Measurements from ENCODE around the gene NCOA3. TPM values are rescaled to one million over a fixed set of nuclear protein-coding genes. Genes with fewer than 3 reads are reported as not detected.

NCOA3 gene
- polyA plus RNA-seq, 1 donor = 16.4 TPM

GRCh38 chr20:47635256-47635655, 133.6 kb downstream of the NCOA3 start:
- H3K27me3 ChIP-seq (ENCODE audit: control insufficient read depth, insufficient read depth, low read length) = no peaks in the 10 kb centered on the region
- no CpG with 5 or more reads among the region's 4 CpGs for WGBS (ENCODE audit: insufficient coverage, low lambda C conversion rate)
- no peaks in the 10 kb centered on the region for H3K4me1 ChIP-seq (ENCODE audit: control insufficient read depth, insufficient read depth, low read length)
- H3K9me3 ChIP-seq (ENCODE audit: control insufficient read depth, low read depth, low read length) = no peaks in the 10 kb centered on the region
- peaks cover 50% of the 10 kb centered on the region for H3K36me3 ChIP-seq (ENCODE audit: control insufficient read depth, insufficient read depth, low read length)
- DNase-seq = no peak
- H3K27ac ChIP-seq (ENCODE audit: low read length) = no peak overlapping the region
- no peak overlapping the region for H3K4me3 ChIP-seq (ENCODE audit: low read length)

GRCh38 chr20:47638851-47639250, 137.2 kb downstream of the NCOA3 start:
- H3K27me3 ChIP-seq (ENCODE audit: control insufficient read depth, insufficient read depth, low read length) = no peaks in the 10 kb centered on the region
- 65% methylated on average over 2 of the region's 4 CpGs for WGBS (ENCODE audit: insufficient coverage, low lambda C conversion rate)
- H3K36me3 ChIP-seq (ENCODE audit: control insufficient read depth, insufficient read depth, low read length) = peaks cover 53% of the 10 kb centered on the region
- no peaks in the 10 kb centered on the region for H3K4me1 ChIP-seq (ENCODE audit: control insufficient read depth, insufficient read depth, low read length)
- H3K27ac ChIP-seq (ENCODE audit: low read length) = no peak overlapping the region
- no peak for DNase-seq
- no peaks in the 10 kb centered on the region for H3K9me3 ChIP-seq (ENCODE audit: control insufficient read depth, low read depth, low read length)
- no peak overlapping the region for H3K4me3 ChIP-seq (ENCODE audit: low read length)

- no peak overlapping the region for H3K4me3 ChIP-seq (ENCODE audit: low read length)
- no peak for DNase-seq
- H3K27ac ChIP-seq (ENCODE audit: low read length) = no peak overlapping the region
- no peaks in the 10 kb centered on the region for H3K4me1 ChIP-seq (ENCODE audit: control insufficient read depth, insufficient read depth, low read length)
- H3K36me3 ChIP-seq (ENCODE audit: control insufficient read depth, insufficient read depth, low read length) = peaks cover 56% of the 10 kb centered on the region
- no CpG with 5 or more reads among the region's 4 CpGs for WGBS (ENCODE audit: insufficient coverage, low lambda C conversion rate)
- no peaks in the 10 kb centered on the region for H3K9me3 ChIP-seq (ENCODE audit: control insufficient read depth, low read depth, low read length)
- H3K27me3 ChIP-seq (ENCODE audit: control insufficient read depth, insufficient read depth, low read length) = no peaks in the 10 kb centered on the region
Observed at GRCh38 chr20:47642118-47642517, 140.4 kb downstream of the NCOA3 start.

- H3K36me3 ChIP-seq (ENCODE audit: control insufficient read depth, insufficient read depth, low read length) = peaks cover 55% of the 10 kb centered on the region
- no peak for DNase-seq
- H3K27me3 ChIP-seq (ENCODE audit: control insufficient read depth, insufficient read depth, low read length) = no peaks in the 10 kb centered on the region
- no peaks in the 10 kb centered on the region for H3K4me1 ChIP-seq (ENCODE audit: control insufficient read depth, insufficient read depth, low read length)
- H3K27ac ChIP-seq (ENCODE audit: low read length) = no peak overlapping the region
- 57% methylated on average over 1 of the region's 4 CpGs for WGBS (ENCODE audit: insufficient coverage, low lambda C conversion rate)
- H3K9me3 ChIP-seq (ENCODE audit: control insufficient read depth, low read depth, low read length) = no peaks in the 10 kb centered on the region
- H3K4me3 ChIP-seq (ENCODE audit: low read length) = no peak overlapping the region
Observed at GRCh38 chr20:47642624-47643023, 140.9 kb downstream of the NCOA3 start.

DNA sequence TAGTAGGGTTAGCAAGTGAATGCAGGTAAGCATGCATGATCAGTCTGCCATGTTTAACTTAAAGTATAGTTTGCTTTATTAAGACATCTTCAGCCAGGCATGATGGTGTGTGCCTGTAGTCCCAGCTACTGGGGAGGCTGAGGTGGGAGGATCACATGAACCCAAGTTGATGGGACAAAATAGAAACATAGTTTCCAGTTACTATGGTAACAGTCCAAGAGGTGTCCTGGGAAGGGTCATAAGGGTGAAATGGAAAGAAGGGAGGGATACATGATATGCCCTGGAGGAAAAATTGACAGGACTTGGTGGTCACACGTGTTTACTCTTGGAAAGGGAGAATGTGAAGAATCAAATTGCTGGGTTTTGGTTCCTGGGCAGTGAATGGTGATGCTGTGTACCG, 143.9 kb downstream of the NCOA3 start:
- Histone ChIP-seq H3K4me1 (ENCODE audit: control insufficient read depth, insufficient read depth, low read length) (no peaks in the 10 kb centered on the region), H3K4me3 (ENCODE audit: low read length) (no peak overlapping the region), H3K36me3 (ENCODE audit: control insufficient read depth, insufficient read depth, low read length) (peaks cover 45% of the 10 kb centered on the region), H3K9me3 (ENCODE audit: control insufficient read depth, low read depth, low read length) (no peaks in the 10 kb centered on the region), H3K27me3 (ENCODE audit: control insufficient read depth, insufficient read depth, low read length) (no peaks in the 10 kb centered on the region), H3K27ac (ENCODE audit: low read length) (no peak overlapping the region)
- 100% methylated on average over 1 of the region's 2 CpGs for WGBS (ENCODE audit: insufficient coverage, low lambda C conversion rate)
- DNase-seq = no peak

DNA sequence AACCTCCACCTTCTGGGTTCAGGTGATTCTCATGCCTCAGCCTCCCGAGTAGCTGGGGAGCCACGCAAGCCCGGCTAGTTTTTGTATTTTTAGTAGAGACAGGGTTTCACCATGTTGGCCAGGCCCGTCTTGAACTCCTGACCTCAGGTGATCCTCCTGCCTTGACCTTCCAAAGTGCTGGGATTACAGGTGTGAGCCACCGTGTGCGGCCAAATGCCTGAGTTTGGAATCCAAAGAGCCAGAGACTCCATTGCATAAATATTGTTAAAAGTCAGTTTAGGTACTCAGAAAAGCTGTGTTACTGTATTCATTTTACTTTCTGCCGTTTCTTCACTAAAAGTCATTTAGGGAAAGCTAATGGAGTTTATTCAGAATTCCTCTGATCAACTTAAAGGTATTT, 146.3 kb downstream of the NCOA3 start:
- Histone ChIP-seq H3K27me3 (ENCODE audit: control insufficient read depth, insufficient read depth, low read length) (no peaks in the 10 kb centered on the region), H3K27ac (ENCODE audit: low read length) (no peak overlapping the region), H3K4me3 (ENCODE audit: low read length) (no peak overlapping the region), H3K4me1 (ENCODE audit: control insufficient read depth, insufficient read depth, low read length) (no peaks in the 10 kb centered on the region), H3K9me3 (ENCODE audit: control insufficient read depth, low read depth, low read length) (no peaks in the 10 kb centered on the region), H3K36me3 (ENCODE audit: control insufficient read depth, insufficient read depth, low read length) (peaks cover 55% of the 10 kb centered on the region)
- 86% methylated on average over 1 of the region's 7 CpGs for WGBS (ENCODE audit: insufficient coverage, low lambda C conversion rate)
- DNase-seq = no peak

GRCh38 chr20:47648943-47649342, 147.3 kb downstream of the NCOA3 start:
- Histone ChIP-seq H3K9me3 (ENCODE audit: control insufficient read depth, low read depth, low read length) (no peaks in the 10 kb centered on the region), H3K27ac (ENCODE audit: low read length) (no peak overlapping the region), H3K27me3 (ENCODE audit: control insufficient read depth, insufficient read depth, low read length) (no peaks in the 10 kb centered on the region), H3K4me1 (ENCODE audit: control insufficient read depth, insufficient read depth, low read length) (no peaks in the 10 kb centered on the region), H3K4me3 (ENCODE audit: low read length) (no peak overlapping the region), H3K36me3 (ENCODE audit: control insufficient read depth, insufficient read depth, low read length) (peaks cover 57% of the 10 kb centered on the region)
- 94% methylated on average over 3 of the region's 6 CpGs for WGBS (ENCODE audit: insufficient coverage, low lambda C conversion rate)
- DNase-seq = no peak

GRCh38 chr20:47652301-47652700, 150.6 kb downstream of the NCOA3 start:
- no peak for DNase-seq
- Histone ChIP-seq H3K4me1 (ENCODE audit: control insufficient read depth, insufficient read depth, low read length) (no peaks in the 10 kb centered on the region), H3K4me3 (ENCODE audit: low read length) (no peak overlapping the region), H3K27me3 (ENCODE audit: control insufficient read depth, insufficient read depth, low read length) (no peaks in the 10 kb centered on the region), H3K9me3 (ENCODE audit: control insufficient read depth, low read depth, low read length) (no peaks in the 10 kb centered on the region), H3K36me3 (ENCODE audit: control insufficient read depth, insufficient read depth, low read length) (peaks cover 45% of the 10 kb centered on the region), H3K27ac (ENCODE audit: low read length) (no peak overlapping the region)
- no CpG with 5 or more reads among the region's 3 CpGs for WGBS (ENCODE audit: insufficient coverage, low lambda C conversion rate)

DNA sequence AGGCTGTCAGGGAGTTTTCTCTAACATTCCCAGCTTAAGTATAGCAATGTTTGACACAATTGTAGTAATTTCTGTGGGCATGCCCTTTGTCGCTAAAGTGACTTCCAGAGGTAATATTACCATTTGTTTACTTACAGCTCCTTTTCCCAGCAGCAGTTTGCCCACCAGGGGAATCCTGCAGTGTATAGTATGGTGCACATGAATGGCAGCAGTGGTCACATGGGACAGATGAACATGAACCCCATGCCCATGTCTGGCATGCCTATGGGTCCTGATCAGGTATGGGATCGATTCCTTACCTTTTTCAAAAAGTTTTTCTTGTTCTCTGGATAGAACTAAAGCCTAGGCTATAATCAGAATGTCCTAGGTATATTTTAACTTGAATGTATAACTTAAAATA, 151.1 kb downstream of the NCOA3 start:
- no CpG with 5 or more reads among the region's 2 CpGs for WGBS (ENCODE audit: insufficient coverage, low lambda C conversion rate)
- Histone ChIP-seq H3K27ac (ENCODE audit: low read length) (no peak overlapping the region), H3K36me3 (ENCODE audit: control insufficient read depth, insufficient read depth, low read length) (peaks cover 48% of the 10 kb centered on the region), H3K4me1 (ENCODE audit: control insufficient read depth, insufficient read depth, low read length) (no peaks in the 10 kb centered on the region), H3K9me3 (ENCODE audit: control insufficient read depth, low read depth, low read length) (no peaks in the 10 kb centered on the region), H3K4me3 (ENCODE audit: low read length) (no peak overlapping the region), H3K27me3 (ENCODE audit: control insufficient read depth, insufficient read depth, low read length) (no peaks in the 10 kb centered on the region)
- DNase-seq = no peak

DNA sequence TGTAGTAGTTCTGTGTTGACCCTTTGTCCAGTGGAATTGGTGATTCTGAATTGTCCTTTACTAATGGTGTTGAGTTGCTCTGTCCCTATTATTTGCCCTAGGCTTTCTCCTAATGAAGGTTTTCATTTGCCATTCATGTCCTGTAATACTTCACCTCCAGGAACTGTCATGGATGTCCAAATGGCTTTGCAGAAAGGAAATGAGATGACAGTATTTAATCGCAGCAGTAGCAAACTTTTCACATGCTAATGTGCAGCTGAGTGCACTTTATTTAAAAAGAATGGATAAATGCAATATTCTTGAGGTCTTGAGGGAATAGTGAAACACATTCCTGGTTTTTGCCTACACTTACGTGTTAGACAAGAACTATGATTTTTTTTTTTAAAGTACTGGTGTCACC, 152.2 kb downstream of the NCOA3 start:
- Histone ChIP-seq H3K36me3 (ENCODE audit: control insufficient read depth, insufficient read depth, low read length) (peaks cover 53% of the 10 kb centered on the region), H3K9me3 (ENCODE audit: control insufficient read depth, low read depth, low read length) (no peaks in the 10 kb centered on the region)
- 100% methylated on average over 1 of the region's 2 CpGs for WGBS (ENCODE audit: insufficient coverage, low lambda C conversion rate)

DNA sequence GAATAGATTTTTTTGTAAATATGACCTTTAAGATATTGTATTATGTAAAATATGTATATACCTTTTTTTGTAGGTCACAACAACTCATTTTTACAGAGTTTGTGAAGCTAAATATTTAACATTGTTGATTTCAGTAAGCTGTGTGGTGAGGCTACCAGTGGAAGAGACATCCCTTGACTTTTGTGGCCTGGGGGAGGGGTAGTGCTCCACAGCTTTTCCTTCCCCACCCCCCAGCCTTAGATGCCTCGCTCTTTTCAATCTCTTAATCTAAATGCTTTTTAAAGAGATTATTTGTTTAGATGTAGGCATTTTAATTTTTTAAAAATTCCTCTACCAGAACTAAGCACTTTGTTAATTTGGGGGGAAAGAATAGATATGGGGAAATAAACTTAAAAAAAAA, 152.7 kb downstream of the NCOA3 start:
- Histone ChIP-seq H3K4me3 (ENCODE audit: low read length) (no peak overlapping the region), H3K9me3 (ENCODE audit: control insufficient read depth, low read depth, low read length) (no peaks in the 10 kb centered on the region), H3K36me3 (ENCODE audit: control insufficient read depth, insufficient read depth, low read length) (peaks cover 50% of the 10 kb centered on the region), H3K4me1 (ENCODE audit: control insufficient read depth, insufficient read depth, low read length) (no peaks in the 10 kb centered on the region), H3K27me3 (ENCODE audit: control insufficient read depth, insufficient read depth, low read length) (no peaks in the 10 kb centered on the region), H3K27ac (ENCODE audit: low read length) (no peak overlapping the region)
- 100% methylated on average over 1 of the region's 1 CpG for WGBS (ENCODE audit: insufficient coverage, low lambda C conversion rate)
- no peak for DNase-seq

More for the DNA sequence above, 152.2 kb downstream of the NCOA3 start:
- Histone ChIP-seq H3K27me3 (ENCODE audit: control insufficient read depth, insufficient read depth, low read length) (no peaks in the 10 kb centered on the region), H3K4me3 (ENCODE audit: low read length) (no peak overlapping the region), H3K4me1 (ENCODE audit: control insufficient read depth, insufficient read depth, low read length) (no peaks in the 10 kb centered on the region), H3K27ac (ENCODE audit: low read length) (no peak overlapping the region)
- DNase-seq = no peak

All from large intestine (tissue), 3 donors.